ENCODE data around the gene ZNF563. TPM values are rescaled to one million over a fixed set of nuclear protein-coding genes. Genes with fewer than 3 reads are reported as not detected.

Gene ZNF563
- total RNA-seq, 2 experiments from 2014 or later, result 4.5 to 5.1 TPM

- peak overlapping the region; percentile 1 to 34 for H3K27ac ChIP-seq (ENCODE audit: low read depth in 1 of 2, low read length in 2 of 2)
- ATAC-seq (ENCODE audit: poor library complexity), result no peak
These were observed 45.4 kb downstream of the ZNF563 start for GRCh38 chr19:12287958-12288500.

GRCh38 chr19:12284631-12285030 lies 48.8 kb downstream of the ZNF563 start:
- intact Hi-C loops (cut with DNase I, micrococcal nuclease), result no loop called here
- TF ChIP-seq, protein P1, sequence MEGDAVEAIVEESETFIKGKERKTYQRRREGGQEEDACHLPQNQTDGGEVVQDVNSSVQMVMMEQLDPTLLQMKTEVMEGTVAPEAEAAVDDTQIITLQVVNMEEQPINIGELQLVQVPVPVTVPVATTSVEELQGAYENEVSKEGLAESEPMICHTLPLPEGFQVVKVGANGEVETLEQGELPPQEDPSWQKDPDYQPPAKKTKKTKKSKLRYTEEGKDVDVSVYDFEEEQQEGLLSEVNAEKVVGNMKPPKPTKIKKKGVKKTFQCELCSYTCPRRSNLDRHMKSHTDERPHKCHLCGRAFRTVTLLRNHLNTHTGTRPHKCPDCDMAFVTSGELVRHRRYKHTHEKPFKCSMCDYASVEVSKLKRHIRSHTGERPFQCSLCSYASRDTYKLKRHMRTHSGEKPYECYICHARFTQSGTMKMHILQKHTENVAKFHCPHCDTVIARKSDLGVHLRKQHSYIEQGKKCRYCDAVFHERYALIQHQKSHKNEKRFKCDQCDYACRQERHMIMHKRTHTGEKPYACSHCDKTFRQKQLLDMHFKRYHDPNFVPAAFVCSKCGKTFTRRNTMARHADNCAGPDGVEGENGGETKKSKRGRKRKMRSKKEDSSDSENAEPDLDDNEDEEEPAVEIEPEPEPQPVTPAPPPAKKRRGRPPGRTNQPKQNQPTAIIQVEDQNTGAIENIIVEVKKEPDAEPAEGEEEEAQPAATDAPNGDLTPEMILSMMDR (IDR thresholded peaks at IDR 0.05), result no peak

More at GRCh38 chr19:12287958-12288500, 45.4 kb downstream of the ZNF563 start:
- Mint-ChIP-seq H3K36me3 (ENCODE audit: low read depth) (peaks cover 46% of the 10 kb centered on the region), H3K27ac (peak overlapping the region; percentile 99), H3K4me3 (peak overlapping the region; percentile 11), H3K9me3 (no peaks in the 10 kb centered on the region), H3K27me3 (no peaks in the 10 kb centered on the region), H3K4me1 (ENCODE audit: low read depth) (peaks cover 51% of the 10 kb centered on the region)
- TF ChIP-seq, protein P1 (IDR thresholded peaks at IDR 0.05), result no peak
- Histone ChIP-seq H3K27me3 (ENCODE audit: control insufficient read depth in 1 of 2, insufficient read depth in 2 of 2, low read length in 2 of 2) (no peaks in the 10 kb centered on the region), H3K4me3 (ENCODE audit: low read length) (no peak overlapping the region), H3K9me3 (ENCODE audit: control insufficient read depth in 1 of 2, insufficient read depth in 1 of 2, low read length in 2 of 2) (peaks cover 0 to 18% of the 10 kb centered on the region in 2 experiments), H3K36me3 (ENCODE audit: insufficient read depth, low read length) (peaks cover 10% of the 10 kb centered on the region), H3K4me1 (ENCODE audit: insufficient read depth, low read length) (peaks cover 60% of the 10 kb centered on the region)
- POLR2A ChIA-PET, result interaction anchor here (1.2 to 5.4 kb wide), 3 partner anchors 9 to 45 kb away, joined by 3 to 59 read pairs (median 27); partner anchors contain the start of gene ZNF563
- intact Hi-C loops (cut with DNase I, micrococcal nuclease), result no loop called here
- DNase-seq, result no peak
- CTCF ChIA-PET, result no interaction called here

DNA sequence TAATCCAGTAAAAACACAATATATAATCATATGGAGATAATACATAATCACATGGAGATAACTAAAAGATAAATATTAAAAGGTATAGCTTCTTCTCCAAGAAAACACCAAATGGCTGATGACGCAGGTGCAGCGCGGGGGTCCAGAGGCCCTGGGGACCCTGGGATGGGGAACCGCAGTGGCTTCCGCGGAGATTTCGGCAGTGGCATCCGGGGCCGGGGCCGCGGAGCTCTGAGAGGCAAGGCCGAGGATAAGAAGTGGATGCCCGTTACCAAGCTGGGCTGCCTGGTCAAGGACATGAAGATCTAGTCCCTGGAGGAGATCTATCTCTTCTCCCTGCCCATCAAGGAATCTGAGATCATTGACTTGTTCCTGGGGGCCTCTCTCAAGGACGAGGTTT lies 49.2 kb downstream of the ZNF563 start:
- no peak for ATAC-seq (ENCODE audit: poor library complexity)
- H3K4me3 ChIP-seq (ENCODE audit: low read length), result no peak overlapping the region
- POLR2A ChIA-PET, result interaction anchor here (0.6 to 1.2 kb wide), 3 partner anchors 10 to 1154 kb away, joined by 3 read pairs; no protein-coding TSS in a partner anchor
- H3K27ac ChIP-seq (ENCODE audit: low read depth in 1 of 2, low read length in 2 of 2), result no peak overlapping the region
- Mint-ChIP-seq H3K36me3 (ENCODE audit: low read depth) (peaks cover 61% of the 10 kb centered on the region), H3K27ac (no peak overlapping the region), H3K4me1 (ENCODE audit: low read depth) (peaks cover 60% of the 10 kb centered on the region), H3K27me3 (no peaks in the 10 kb centered on the region), H3K4me3 (no peak overlapping the region), H3K9me3 (no peaks in the 10 kb centered on the region)
- TF ChIP-seq, protein P1 (IDR thresholded peaks at IDR 0.05), result no peak
- peaks cover 8 to 18% of the 10 kb centered on the region in 2 experiments for H3K9me3 ChIP-seq (ENCODE audit: control insufficient read depth in 1 of 2, insufficient read depth in 1 of 2, low read length in 2 of 2)
- no peak for DNase-seq
- peaks cover 6% of the 10 kb centered on the region for H3K36me3 ChIP-seq (ENCODE audit: insufficient read depth, low read length)
- CTCF ChIA-PET, result no interaction called here
- H3K27me3 ChIP-seq (ENCODE audit: control insufficient read depth in 1 of 2, insufficient read depth in 2 of 2, low read length in 2 of 2), result no peaks in the 10 kb centered on the region
- peaks cover 28% of the 10 kb centered on the region for H3K4me1 ChIP-seq (ENCODE audit: insufficient read depth, low read length)
- intact Hi-C loops (cut with DNase I, micrococcal nuclease), result no loop called here

More at GRCh38 chr19:12284631-12285030, 48.8 kb downstream of the ZNF563 start:
- CTCF ChIA-PET, result no interaction called here
- Histone ChIP-seq H3K4me3 (ENCODE audit: low read length) (no peak overlapping the region), H3K36me3 (ENCODE audit: insufficient read depth, low read length) (peaks cover 6% of the 10 kb centered on the region), H3K27me3 (ENCODE audit: control insufficient read depth in 1 of 2, insufficient read depth in 2 of 2, low read length in 2 of 2) (no peaks in the 10 kb centered on the region), H3K4me1 (ENCODE audit: insufficient read depth, low read length) (peaks cover 32% of the 10 kb centered on the region), H3K27ac (ENCODE audit: low read depth in 1 of 2, low read length in 2 of 2) (no peak overlapping the region), H3K9me3 (ENCODE audit: control insufficient read depth in 1 of 2, insufficient read depth in 1 of 2, low read length in 2 of 2) (peaks cover 4 to 18% of the 10 kb centered on the region in 2 experiments)
- Mint-ChIP-seq H3K36me3 (ENCODE audit: low read depth) (peaks cover 61% of the 10 kb centered on the region), H3K27ac (no peak overlapping the region), H3K4me1 (ENCODE audit: low read depth) (peaks cover 60% of the 10 kb centered on the region), H3K27me3 (no peaks in the 10 kb centered on the region), H3K9me3 (no peaks in the 10 kb centered on the region), H3K4me3 (no peak overlapping the region)
- POLR2A ChIA-PET, result interaction anchor here (1.2 kb wide), 1 partner anchor 11 kb away, joined by 3 read pairs; no protein-coding TSS in a partner anchor
- no peak for DNase-seq
- no peak for ATAC-seq (ENCODE audit: poor library complexity)
